HepG2 (cell line): Measurements from ENCODE around the gene ETHE1.

Source experiments
- CEBPZ ChIP-seq: IDR thresholded peaks from 2 replicates; pipeline ENCODE4 v1.6.1; 2012; ENCODE audit warnings: low read length, improper control_type of control experiment
- FOXJ3 ChIP-seq: sonication (generic); formaldehyde crosslinking; IDR thresholded peaks from 2 replicates; pipeline ENCODE4 v1.4.0; 2020; ENCODE audit warnings: missing genetic modification reagents, mild to moderate bottlenecking, borderline replicate concordance
- JDP2 ChIP-seq: sonication (generic); formaldehyde crosslinking; IDR thresholded peaks from 2 replicates; pipeline ENCODE4 v1.8.1; 2022; ENCODE audit warnings: missing genetic modification reagents, borderline replicate concordance
- RBM39 ChIP-seq: fragments of 200-400 bp; formaldehyde crosslinking; IDR thresholded peaks from one replicate; pipeline ENCODE4 v1.6.1; 2018; ENCODE audit warnings: antibody characterized with exemption, mild to moderate bottlenecking, low read depth, low read length; ENCODE audit not compliant: poor library complexity, severe bottlenecking
- SNAPC2 ChIP-seq: sonication (generic); formaldehyde crosslinking; IDR thresholded peaks from 2 replicates; pipeline ENCODE4 v1.8.1; 2022; ENCODE audit warnings: mild to moderate bottlenecking, missing genetic modification reagents
- XRCC5 ChIP-seq: fragments of 200-400 bp; formaldehyde crosslinking; optimal IDR thresholded peaks from 2 replicates; pipeline ENCODE3; 2017; ENCODE audit warnings: mild to moderate bottlenecking, low read length
- ZNF672 ChIP-seq: sonication (generic); formaldehyde crosslinking; IDR thresholded peaks from 2 replicates; pipeline ENCODE4 v1.8.1; 2022; ENCODE audit warnings: missing genetic modification reagents

GRCh38 chr19:43564800-43565199, 37.8 kb upstream of the ETHE1 start:
- TF ChIP-seq XRCC5 (no peak), FOXJ3 (no peak), CEBPZ (no peak), RBM39 (no peak), ZNF672 (CRISPR knock-in tag) (no peak), JDP2 (no peak), SNAPC2 (no peak)
